SH-SY5Y (cell line): ENCODE data around the gene OR2W1.

Experiments
- GATA2 ChIP-seq: IDR thresholded peaks from 2 replicates; pipeline ENCODE4 v1.6.1; 2011; ENCODE audit warnings: mild to moderate bottlenecking, low read depth, low read length
- GATA3 ChIP-seq: IDR thresholded peaks from 2 replicates; pipeline ENCODE4 v1.6.1; 2011; ENCODE audit warnings: low read depth, mild to moderate bottlenecking, low read length, moderate library complexity

The OR2W1 gene

GRCh38 chr6:29016559-29017427, 28.2 kb downstream of the OR2W1 start:
- TF ChIP-seq GATA2 (no peak), GATA3 (no peak)

- TF ChIP-seq GATA3 (no peak), GATA2 (no peak)
These were observed 30.0 kb downstream of the OR2W1 start for GRCh38 chr6:29014729-29015608.

- TF ChIP-seq GATA3 (no peak), GATA2 (no peak)
These were observed 33.7 kb downstream of the OR2W1 start for GRCh38 chr6:29011276-29011734.

- TF ChIP-seq GATA2 (no peak), GATA3 (no peak)
These were observed 35.6 kb downstream of the OR2W1 start for GRCh38 chr6:29009358-29009757.

GRCh38 chr6:29008089-29008488, 36.9 kb downstream of the OR2W1 start:
- TF ChIP-seq GATA3 (no peak), GATA2 (no peak)

- TF ChIP-seq GATA2: no peak
- TF ChIP-seq GATA3: no peak
These were observed 39.6 kb downstream of the OR2W1 start, which contains the start of gene ZNF311 for GRCh38 chr6:29005183-29005885. ZNF311 (minus strand) TSS chr6:29005315; CDS start chr6:29003954, 1,361 bp downstream.

- TF ChIP-seq GATA3 (no peak), GATA2 (no peak)
These were observed 48.0 kb downstream of the OR2W1 start for GRCh38 chr6:28996844-28997510.

- TF ChIP-seq GATA3 (no peak), GATA2 (no peak)
These were observed 49.8 kb downstream of the OR2W1 start for GRCh38 chr6:28995093-28995650.
